AG20443 (cell line): Measurements from ENCODE around the gene SPRED2.

ENCODE experiments used
- DNase-seq: peaks from one replicate; pipeline ENCODE4 v3.0.0; 2012; ENCODE audit warnings: low spot score, mixed read lengths

The SPRED2 gene

GRCh38 chr2:65442420-65443020, 10.1 kb upstream of the SPRED2 start:
- no peak for DNase-seq

- DNase-seq, result no peak
Observed at GRCh38 chr2:65438137-65438899, 5.9 kb upstream of the SPRED2 start.

GRCh38 chr2:65437392-65438135, 5.2 kb upstream of the SPRED2 start:
- no peak for DNase-seq

GRCh38 chr2:65436824-65437221, 4.4 kb upstream of the SPRED2 start:
- DNase-seq, result peak; percentile 41

GRCh38 chr2:65436169-65436823, 3.9 kb upstream of the SPRED2 start:
- peak; percentile 97 for DNase-seq

- DNase-seq, result peak; percentile 95
Observed at GRCh38 chr2:65435625-65436168, 3.3 kb upstream of the SPRED2 start.

- no peak for DNase-seq
Observed at GRCh38 chr2:65434592-65435241, 2.3 kb upstream of the SPRED2 start.

GRCh38 chr2:65431421-65432226, 775 bp downstream of the SPRED2 start:
- DNase-seq, result peak; percentile 43

- DNase-seq, result peak; percentile 47
Observed at GRCh38 chr2:65430603-65431420, 1.6 kb downstream of the SPRED2 start.

- DNase-seq, result no peak
Observed at GRCh38 chr2:65429786-65430602, 2.4 kb downstream of the SPRED2 start.

- DNase-seq, result no peak
Observed at GRCh38 chr2:65427532-65427931, 4.9 kb downstream of the SPRED2 start.

GRCh38 chr2:65425276-65425675, 7.1 kb downstream of the SPRED2 start:
- DNase-seq, result no peak

- DNase-seq, result no peak
Observed at GRCh38 chr2:65424391-65424790, 8.0 kb downstream of the SPRED2 start.

GRCh38 chr2:65421432-65421748, 11.0 kb downstream of the SPRED2 start:
- no peak for DNase-seq

- DNase-seq, result no peak
Observed at GRCh38 chr2:65420712-65421431, 11.5 kb downstream of the SPRED2 start.

- no peak for DNase-seq
Observed at GRCh38 chr2:65417509-65418085, 14.8 kb downstream of the SPRED2 start.

- no peak for DNase-seq
Observed at GRCh38 chr2:65416945-65417344, 15.5 kb downstream of the SPRED2 start.

- no peak for DNase-seq
Observed at GRCh38 chr2:65416321-65416720, 16.1 kb downstream of the SPRED2 start.
